HEK293 (cell line): Measurements from ENCODE around the gene ACTA2.

Source experiments
- CTCF ChIA-PET: fragments of 350-600 bp; formaldehyde crosslinking; extraction: SDS; loops from one replicate; lab custom pipeline; 2021; ENCODE audit warnings: antibody characterized with exemption; lab: Yijun Ruan, JAX
- POLR2A ChIA-PET: fragments of 300-600 bp; formaldehyde crosslinking; extraction: SDS; loops from one replicate; lab custom pipeline; 2020; ENCODE audit warnings: antibody characterized with exemption, inconsistent platforms; lab: Yijun Ruan, JAX
- H3K27ac ChIP-seq: fragments of 200-500 bp; sonication (Bioruptor generic); 2 replicates; pipeline ENCODE4 v1.5.1; 2014; ENCODE audit warnings: low read depth, low read length, control low read depth, inconsistent platforms; ENCODE audit errors: extremely low read depth
- H3K36me3 ChIP-seq, 2 experiments: fragments of 200-500 bp in 1 of 2; sonication (Bioruptor generic) in 1 of 2; 1 replicate in 1 of 2; 2 replicates in 1 of 2; pipeline ENCODE4 v1.5.1; 2014 to 2017; ENCODE audit warnings: inconsistent platforms in 2 of 2, low read length in 2 of 2; ENCODE audit not compliant: control insufficient read depth in 2 of 2, insufficient read depth in 1 of 2
- H3K4me1 ChIP-seq: fragments of 200-500 bp; sonication (Bioruptor generic); 2 replicates; pipeline ENCODE4 v1.5.1; 2014; ENCODE audit warnings: mild to moderate bottlenecking, low read length, inconsistent platforms; ENCODE audit not compliant: control insufficient read depth, insufficient read depth
- H3K4me3 ChIP-seq: 2 replicates; pipeline ENCODE4 v1.5.1; 2011; ENCODE audit warnings: low read depth, mild to moderate bottlenecking, control low read depth, low read length, moderate library complexity
- H3K9me3 ChIP-seq: fragments of 200-500 bp; sonication (Bioruptor generic); 2 replicates; pipeline ENCODE4 v1.5.1; 2014; ENCODE audit warnings: low read depth, low read length, inconsistent platforms; ENCODE audit not compliant: control insufficient read depth, insufficient read depth
- BCL11B ChIP-seq: fragments of 450-650 bp; formaldehyde crosslinking; IDR thresholded peaks from 2 replicates; pipeline ENCODE4 v1.5.1; 2016; ENCODE audit warnings: low read depth, missing biosample characterization, missing genetic modification characterization
- ELK4 ChIP-seq: IDR thresholded peaks from 2 replicates; pipeline ENCODE4 v1.6.1; 2011; ENCODE audit warnings: mild to moderate bottlenecking, low read depth, low read length, borderline replicate concordance
- GFI1B ChIP-seq: fragments of 450-650 bp; formaldehyde crosslinking; IDR thresholded peaks from 2 replicates; pipeline ENCODE4 v1.5.1; 2016; ENCODE audit warnings: missing biosample characterization, missing genetic modification characterization
- IKZF3 ChIP-seq: fragments of 450-650 bp; IDR thresholded peaks from 2 replicates; pipeline ENCODE4 v1.5.0; 2018; ENCODE audit warnings: missing biosample characterization, mild to moderate bottlenecking, missing genetic modification characterization, moderate library complexity
- TSHZ1 ChIP-seq: fragments of 450-650 bp; formaldehyde crosslinking; IDR thresholded peaks from 2 replicates; pipeline ENCODE4 v1.5.1; 2016; ENCODE audit warnings: missing biosample characterization, missing genetic modification characterization, borderline replicate concordance
- ZFHX2 ChIP-seq: fragments of 450-650 bp; formaldehyde crosslinking; conservative IDR thresholded peaks from 2 replicates; pipeline ENCODE4 v1.5.1; 2016; ENCODE audit warnings: missing biosample characterization, missing genetic modification characterization
- ZFP3 ChIP-seq: fragments of 450-650 bp; formaldehyde crosslinking; IDR thresholded peaks from 2 replicates; pipeline ENCODE4 v1.5.1; 2016; ENCODE audit warnings: low read depth, missing biosample characterization, missing genetic modification characterization
- ZFP41 ChIP-seq: fragments of 450-650 bp; formaldehyde crosslinking; IDR thresholded peaks from 2 replicates; pipeline ENCODE4 v1.5.1; 2016; ENCODE audit warnings: missing biosample characterization, missing genetic modification characterization, borderline replicate concordance
- ZIC2 ChIP-seq: fragments of 450-650 bp; formaldehyde crosslinking; IDR thresholded peaks from 2 replicates; pipeline ENCODE4 v1.5.1; 2016; ENCODE audit warnings: missing biosample characterization, missing genetic modification characterization
- ZNF10 ChIP-seq: fragments of 450-650 bp; formaldehyde crosslinking; IDR thresholded peaks from 2 replicates; pipeline ENCODE4 v1.5.1; 2017; ENCODE audit warnings: missing biosample characterization, missing genetic modification characterization
- ZNF211 ChIP-seq: fragments of 450-650 bp; formaldehyde crosslinking; IDR thresholded peaks from 2 replicates; pipeline ENCODE4 v1.5.1; 2016; ENCODE audit warnings: low read depth, missing biosample characterization, missing genetic modification characterization
- ZNF292 ChIP-seq: fragments of 450-650 bp; formaldehyde crosslinking; IDR thresholded peaks from 2 replicates; pipeline ENCODE4 v1.5.1; 2016; ENCODE audit warnings: low read depth, missing biosample characterization, missing genetic modification characterization, borderline replicate concordance
- ZNF324 ChIP-seq: fragments of 450-650 bp; formaldehyde crosslinking; IDR thresholded peaks from 2 replicates; pipeline ENCODE4 v1.5.1; 2016; ENCODE audit warnings: missing biosample characterization, missing genetic modification characterization
- ZNF37A ChIP-seq: fragments of 450-650 bp; IDR thresholded peaks from 2 replicates; pipeline ENCODE4 v1.5.1; 2018; ENCODE audit warnings: missing biosample characterization, missing genetic modification characterization
- ZNF426 ChIP-seq: fragments of 450-650 bp; formaldehyde crosslinking; IDR thresholded peaks from 2 replicates; pipeline ENCODE4 v1.5.1; 2017; ENCODE audit warnings: missing biosample characterization, missing genetic modification characterization, mild to moderate bottlenecking, inconsistent platforms, moderate library complexity
- ZNF585B ChIP-seq: fragments of 450-650 bp; formaldehyde crosslinking; IDR thresholded peaks from 2 replicates; pipeline ENCODE4 v1.5.1; 2016; ENCODE audit warnings: missing biosample characterization, missing genetic modification characterization
- ZNF621 ChIP-seq: fragments of 450-650 bp; formaldehyde crosslinking; IDR thresholded peaks from 2 replicates; pipeline ENCODE4 v1.5.1; 2017; ENCODE audit warnings: missing biosample characterization, missing genetic modification characterization
- ZNF626 ChIP-seq: fragments of 450-650 bp; sonication (Bioruptor Pico); formaldehyde crosslinking; IDR thresholded peaks from 2 replicates; pipeline ENCODE4 v1.5.1; 2018; ENCODE audit warnings: missing biosample characterization, missing genetic modification characterization, inconsistent platforms
- TF ChIP-seq, protein P1 (sequence below): fragments of 450-650 bp; formaldehyde crosslinking; IDR thresholded peaks from 2 replicates; pipeline ENCODE4 v1.5.1; 2016; ENCODE audit warnings: missing biosample characterization, missing genetic modification characterization

ACTA2 gene

GRCh38 chr10:88964869-88965415 lies 12.4 kb upstream of the ACTA2 start (continued):
- TF ChIP-seq ZFHX2 (tag by site-specific recombination) (no peak), ZNF324 (no peak), TSHZ1 (no peak), ZNF626 (tag by site-specific recombination) (no peak), ZIC2 (tag by site-specific recombination) (no peak), ZFP3 (tag by site-specific recombination) (no peak), GFI1B (tag by site-specific recombination) (no peak), ZNF292 (tag by site-specific recombination) (no peak), BCL11B (no peak)

GRCh38 chr10:88964360-88964759 lies 11.8 kb upstream of the ACTA2 start:
- Histone ChIP-seq H3K27ac (no peak overlapping the region), H3K4me3 (no peak overlapping the region), H3K4me1 (peaks cover 3% of the 10 kb centered on the region; the same call in 1 of the 2 replicates), H3K9me3 (no peaks in the 10 kb centered on the region), H3K36me3 (no peaks in the 10 kb centered on the region)
- CTCF ChIA-PET = interaction anchor here (0.8 kb wide), 1 partner anchor 32 kb away, joined by 3 read pairs; no protein-coding TSS in a partner anchor
- TF ChIP-seq ZFP41 (no peak), ELK4 (no peak), ZNF621 (no peak), ZNF426 (tag by site-specific recombination) (no peak), ZNF10 (no peak), IKZF3 (tag by site-specific recombination) (no peak), ZNF211 (tag by site-specific recombination) (no peak)
- POLR2A ChIA-PET = no interaction called here

GRCh38 chr10:88963318-88963717 lies 10.7 kb upstream of the ACTA2 start:
- POLR2A ChIA-PET = no interaction called here
- peaks cover 3% of the 10 kb centered on the region; the same call in 1 of the 2 replicates for H3K4me1 ChIP-seq

More at GRCh38 chr10:88963318-88963717, 10.7 kb upstream of the ACTA2 start:
- Histone ChIP-seq H3K27ac (no peak overlapping the region), H3K4me3 (no peak overlapping the region), H3K9me3 (no peaks in the 10 kb centered on the region), H3K36me3 (no peaks in the 10 kb centered on the region)
- CTCF ChIA-PET = interaction anchor here (1.0 to 1.5 kb wide), 3 partner anchors 9 to 30 kb away, joined by 3 read pairs; no protein-coding TSS in a partner anchor
- TF ChIP-seq ZNF585B (tag by site-specific recombination) = no peak
- TF ChIP-seq, protein P1, sequence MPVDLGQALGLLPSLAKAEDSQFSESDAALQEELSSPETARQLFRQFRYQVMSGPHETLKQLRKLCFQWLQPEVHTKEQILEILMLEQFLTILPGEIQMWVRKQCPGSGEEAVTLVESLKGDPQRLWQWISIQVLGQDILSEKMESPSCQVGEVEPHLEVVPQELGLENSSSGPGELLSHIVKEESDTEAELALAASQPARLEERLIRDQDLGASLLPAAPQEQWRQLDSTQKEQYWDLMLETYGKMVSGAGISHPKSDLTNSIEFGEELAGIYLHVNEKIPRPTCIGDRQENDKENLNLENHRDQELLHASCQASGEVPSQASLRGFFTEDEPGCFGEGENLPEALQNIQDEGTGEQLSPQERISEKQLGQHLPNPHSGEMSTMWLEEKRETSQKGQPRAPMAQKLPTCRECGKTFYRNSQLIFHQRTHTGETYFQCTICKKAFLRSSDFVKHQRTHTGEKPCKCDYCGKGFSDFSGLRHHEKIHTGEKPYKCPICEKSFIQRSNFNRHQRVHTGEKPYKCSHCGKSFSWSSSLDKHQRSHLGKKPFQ (tag by site-specific recombination) = no peak
- TF ChIP-seq ZNF621 = no peak
- no peak for TF ChIP-seq ZNF37A (tag by site-specific recombination)
